ENCODE results near the gene DOCK11.

The DOCK11 gene

GRCh38 chrX:118502161-118502789 is 6.7 kb downstream of the DOCK11 start:
- no peak for DNase-seq (ENCODE audit: low read depth)

- no peak for DNase-seq (ENCODE audit: low read depth)
These were observed 7.8 kb downstream of the DOCK11 start for GRCh38 chrX:118503260-118504041.

- no peak for DNase-seq (ENCODE audit: low read depth)
These were observed 9.0 kb downstream of the DOCK11 start for GRCh38 chrX:118504581-118504980.

- no peak for DNase-seq (ENCODE audit: low read depth)
These were observed 11.3 kb downstream of the DOCK11 start for GRCh38 chrX:118506805-118507480.

- no peak for DNase-seq (ENCODE audit: low read depth)
These were observed 12.2 kb downstream of the DOCK11 start for GRCh38 chrX:118507766-118508165.

GRCh38 chrX:118508221-118508620 is 12.6 kb downstream of the DOCK11 start:
- no peak for DNase-seq (ENCODE audit: low read depth)

GRCh38 chrX:118508635-118509034 is 13.0 kb downstream of the DOCK11 start:
- DNase-seq (ENCODE audit: low read depth) = no peak

GRCh38 chrX:118510111-118510510 is 14.5 kb downstream of the DOCK11 start:
- no peak for DNase-seq (ENCODE audit: low read depth)

GRCh38 chrX:118513120-118513898 is 17.7 kb downstream of the DOCK11 start:
- no peak for DNase-seq (ENCODE audit: low read depth)

- no peak for DNase-seq (ENCODE audit: low read depth)
These were observed 24.0 kb downstream of the DOCK11 start for GRCh38 chrX:118519411-118520215.

- peak; percentile 40 for DNase-seq (ENCODE audit: low read depth)
These were observed 24.9 kb downstream of the DOCK11 start for GRCh38 chrX:118520216-118521206.

GRCh38 chrX:118521435-118521834 is 25.8 kb downstream of the DOCK11 start:
- DNase-seq (ENCODE audit: low read depth) = no peak

- DNase-seq (ENCODE audit: low read depth) = no peak
These were observed 26.8 kb downstream of the DOCK11 start for GRCh38 chrX:118522230-118522926.

- DNase-seq (ENCODE audit: low read depth) = no peak
These were observed 28.3 kb downstream of the DOCK11 start for GRCh38 chrX:118523920-118524319.

- DNase-seq (ENCODE audit: low read depth) = no peak
These were observed 28.7 kb downstream of the DOCK11 start for GRCh38 chrX:118524344-118524743.

- no peak for DNase-seq (ENCODE audit: low read depth)
These were observed 29.6 kb downstream of the DOCK11 start for GRCh38 chrX:118525174-118525730.

GRCh38 chrX:118526149-118526548 is 30.5 kb downstream of the DOCK11 start:
- no peak for DNase-seq (ENCODE audit: low read depth)

- DNase-seq (ENCODE audit: low read depth) = no peak
These were observed 32.6 kb downstream of the DOCK11 start for GRCh38 chrX:118528071-118528737.

Measured in GM04504 (cell line).